Mononuclear cell (primary cell): ENCODE results near the gene C2orf72. TPM values are rescaled to one million over a fixed set of nuclear protein-coding genes. Genes with fewer than 3 reads are reported as not detected.

Experiments used
- H3K27me3 ChIP-seq: 2 replicates; pipeline ENCODE4 v1.6.0; 2011; ENCODE audit warnings: low read length, control low read depth; ENCODE audit not compliant: insufficient read depth
- H3K4me1 ChIP-seq: 2 replicates; pipeline ENCODE4 v1.5.1; 2011; ENCODE audit warnings: mild to moderate bottlenecking, low read length, control low read depth; ENCODE audit not compliant: insufficient read depth
- H3K4me3 ChIP-seq: 2 replicates; pipeline ENCODE4 v1.5.1; 2011; ENCODE audit warnings: mild to moderate bottlenecking, low read length, moderate library complexity
- H3K9me3 ChIP-seq: 2 replicates; pipeline ENCODE4 v1.5.1; 2011; ENCODE audit warnings: low read depth, mild to moderate bottlenecking, control low read depth, low read length
- total RNA-seq: library from RNA; depleted of rRNA; stranded (reverse); fragments of >200 nt; gene quantifications from one replicate; pipeline ENCODE4 v1.2.3, GENCODE V29; 2012

C2orf72 gene
- total RNA-seq, 1 donor, result not detected

DNA sequence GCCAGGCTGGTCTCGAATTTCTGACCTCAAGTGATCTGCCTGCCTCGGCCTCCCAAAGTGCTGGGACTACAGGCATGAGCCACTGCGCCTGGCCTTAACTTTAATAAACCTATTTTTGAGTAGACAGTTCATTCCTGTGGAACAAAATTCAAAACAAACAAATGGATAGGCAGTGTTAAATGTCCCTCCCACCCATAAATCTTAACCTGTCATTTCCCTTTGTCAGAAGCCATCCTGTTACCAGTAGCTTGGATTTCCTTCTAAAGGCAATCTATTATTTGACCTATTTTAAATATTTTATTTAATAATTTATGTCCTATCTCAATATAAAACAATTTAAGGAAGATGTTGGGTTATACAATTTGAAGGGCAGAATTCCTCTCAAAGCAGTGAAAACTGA, 6.6 kb upstream of the C2orf72 start:
- no peak overlapping the region for H3K4me3 ChIP-seq
- peaks cover 8% of the 10 kb centered on the region for H3K27me3 ChIP-seq
- H3K9me3 ChIP-seq, result no peaks in the 10 kb centered on the region
- H3K4me1 ChIP-seq, result no peaks in the 10 kb centered on the region

DNA sequence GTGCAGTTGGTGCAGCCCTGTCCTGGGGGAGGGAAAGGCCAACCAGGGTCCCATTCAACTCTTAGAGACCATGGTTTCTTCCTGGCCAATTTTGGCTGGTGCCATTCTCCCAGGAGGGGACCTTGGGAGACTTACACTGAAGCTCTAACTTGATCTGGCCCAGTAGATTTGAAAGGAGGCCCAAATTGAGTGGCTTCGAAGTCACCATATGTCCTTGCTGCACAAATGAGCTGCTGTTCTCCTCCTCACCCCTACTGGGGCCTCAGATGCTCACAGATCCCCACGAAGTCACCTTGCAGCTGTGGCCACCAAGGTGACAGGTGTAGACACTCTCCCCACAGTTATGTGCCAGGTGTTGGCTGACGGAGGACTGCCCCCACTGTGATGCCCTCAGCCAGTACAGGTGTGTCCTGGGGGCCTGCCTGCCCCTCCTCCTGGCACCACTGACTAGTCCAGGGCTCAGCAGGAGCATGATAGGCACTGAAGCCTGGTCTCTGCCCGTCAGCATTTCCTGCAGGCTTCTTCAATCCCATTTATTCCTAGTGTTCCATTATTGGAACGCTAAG, 4.7 kb upstream of the C2orf72 start:
- Histone ChIP-seq H3K4me3 (no peak overlapping the region), H3K4me1 (no peaks in the 10 kb centered on the region), H3K27me3 (peaks cover 22% of the 10 kb centered on the region), H3K9me3 (no peaks in the 10 kb centered on the region)

DNA sequence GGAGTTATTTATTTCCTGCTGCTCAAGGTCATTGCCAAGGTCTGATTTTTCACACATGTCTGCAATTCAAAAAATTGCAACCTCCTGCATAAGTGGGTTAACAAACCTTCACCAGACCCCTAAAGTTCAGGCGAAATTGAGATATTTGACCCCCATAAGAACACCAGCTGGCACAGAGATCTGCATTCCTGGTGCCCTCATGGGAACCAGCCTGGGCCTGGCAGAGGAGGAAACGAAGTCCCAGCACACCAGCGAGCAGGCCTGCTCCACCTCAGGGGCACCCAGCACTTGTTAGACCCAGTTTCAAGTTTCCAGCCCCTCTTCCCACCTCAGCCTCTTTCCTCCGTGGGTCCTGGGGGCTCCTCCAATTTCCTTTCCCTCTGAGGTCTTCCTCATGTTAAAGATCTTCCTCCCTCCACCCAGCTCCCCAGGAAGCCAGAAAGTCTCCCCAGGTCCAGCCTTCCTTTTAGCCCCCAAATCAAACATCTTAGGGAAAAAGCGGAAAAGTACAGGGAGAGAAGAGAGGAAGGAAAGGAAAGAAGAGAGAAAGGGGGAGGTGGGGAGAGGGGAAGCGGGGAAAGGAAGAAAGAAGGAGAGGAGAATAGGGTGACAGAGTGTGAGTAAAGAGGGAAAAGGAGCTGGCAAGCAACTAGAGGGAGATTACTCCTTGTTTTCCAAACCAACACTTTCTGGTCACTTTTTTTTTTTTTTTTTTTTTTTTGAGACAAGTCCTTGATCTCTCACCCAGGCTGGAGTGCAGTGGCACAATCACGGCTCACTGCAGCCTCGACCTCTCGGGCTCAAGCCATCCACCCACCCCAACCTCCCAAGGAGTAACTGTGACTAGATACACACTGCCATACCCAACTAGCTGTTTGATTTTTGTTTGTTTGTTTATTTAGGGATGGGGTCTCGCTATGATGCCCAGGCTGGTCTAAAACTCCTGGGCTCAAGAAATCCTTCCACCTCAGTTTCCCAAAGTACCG, 3.9 kb upstream of the C2orf72 start:
- Histone ChIP-seq H3K27me3 (peaks cover 23% of the 10 kb centered on the region), H3K4me1 (peaks cover 3% of the 10 kb centered on the region), H3K4me3 (no peak overlapping the region), H3K9me3 (no peaks in the 10 kb centered on the region)

DNA sequence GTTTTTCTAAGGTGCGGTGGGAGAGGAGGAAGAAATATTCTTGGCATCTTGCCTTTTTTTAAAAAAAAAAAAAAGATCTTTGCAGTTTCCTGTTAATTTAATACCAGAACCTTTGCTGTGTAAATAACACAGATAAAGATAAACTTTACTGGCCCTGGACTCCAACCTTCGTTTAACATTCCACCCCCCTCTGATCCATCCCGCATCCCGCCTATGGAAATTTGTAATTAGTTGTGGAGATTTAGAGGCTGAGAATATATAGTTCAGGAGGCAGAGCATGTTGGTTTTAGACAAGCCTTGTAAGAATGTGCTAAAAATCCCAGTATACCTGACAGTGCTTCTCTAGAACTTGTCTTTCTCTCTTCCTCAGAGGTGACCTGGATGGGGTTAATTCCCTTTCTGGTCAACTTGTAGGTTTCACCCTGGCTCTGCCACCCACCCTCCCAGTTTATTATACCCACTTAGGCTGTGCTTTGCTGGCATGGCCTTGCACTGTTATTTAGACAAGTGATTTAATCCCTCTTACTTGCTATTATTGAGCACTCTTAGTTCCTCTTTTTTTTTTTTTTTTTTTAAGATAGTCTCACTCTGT, 2.9 kb upstream of the C2orf72 start:
- Histone ChIP-seq H3K4me1 (peaks cover 3% of the 10 kb centered on the region), H3K9me3 (no peaks in the 10 kb centered on the region), H3K27me3 (peaks cover 32% of the 10 kb centered on the region), H3K4me3 (no peak overlapping the region)

DNA sequence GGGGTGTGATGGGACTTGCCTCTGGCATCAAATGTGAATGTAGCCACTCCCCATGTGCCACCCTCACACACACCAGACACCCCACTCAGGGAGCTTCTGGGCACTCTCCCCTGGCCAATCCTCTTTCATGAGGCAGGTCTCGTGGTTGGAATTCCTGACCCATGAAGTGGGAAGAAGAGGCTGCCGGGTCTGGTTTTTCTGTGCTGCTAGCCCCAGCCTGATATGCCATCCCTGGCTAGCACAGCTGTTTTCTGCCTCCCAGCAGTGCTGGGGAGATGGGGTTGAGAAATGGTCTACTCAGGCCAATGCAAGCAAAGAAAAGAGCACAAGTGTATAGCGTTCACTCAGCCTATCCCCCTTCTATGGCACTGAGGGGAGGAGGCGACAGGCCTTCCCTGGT, 1.2 kb upstream of the C2orf72 start:
- Histone ChIP-seq H3K27me3 (peaks cover 48% of the 10 kb centered on the region), H3K9me3 (no peaks in the 10 kb centered on the region), H3K4me3 (no peak overlapping the region), H3K4me1 (peaks cover 3% of the 10 kb centered on the region)

DNA sequence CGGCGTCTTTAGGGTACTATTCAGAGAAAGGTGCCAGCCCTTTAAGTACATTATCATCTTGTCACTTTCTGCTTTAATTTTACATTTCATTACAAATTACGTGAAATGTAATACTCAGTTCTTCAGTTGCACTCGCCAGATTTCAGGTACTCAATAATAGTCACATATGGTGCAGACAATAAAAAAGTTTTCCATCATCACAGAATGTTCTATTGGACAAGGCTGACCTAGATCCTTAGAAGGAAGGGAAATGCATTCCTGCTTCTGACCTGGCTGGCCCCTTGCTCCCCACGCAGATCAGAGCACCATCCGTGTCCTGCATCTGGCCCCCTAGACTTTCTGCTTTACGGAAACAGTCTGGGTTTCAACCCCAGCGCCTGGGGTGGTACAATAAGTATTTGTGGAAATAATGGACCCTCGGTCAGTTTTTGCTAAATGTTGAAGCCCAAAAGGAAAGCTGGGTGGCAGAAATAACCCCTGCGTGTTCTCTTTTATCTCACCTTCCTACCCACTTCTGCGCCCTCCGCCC, 681 bp upstream of the C2orf72 start:
- H3K4me3 ChIP-seq, result no peak overlapping the region
- H3K9me3 ChIP-seq, result no peaks in the 10 kb centered on the region
- peaks cover 53% of the 10 kb centered on the region for H3K27me3 ChIP-seq
- peaks cover 3% of the 10 kb centered on the region for H3K4me1 ChIP-seq

DNA sequence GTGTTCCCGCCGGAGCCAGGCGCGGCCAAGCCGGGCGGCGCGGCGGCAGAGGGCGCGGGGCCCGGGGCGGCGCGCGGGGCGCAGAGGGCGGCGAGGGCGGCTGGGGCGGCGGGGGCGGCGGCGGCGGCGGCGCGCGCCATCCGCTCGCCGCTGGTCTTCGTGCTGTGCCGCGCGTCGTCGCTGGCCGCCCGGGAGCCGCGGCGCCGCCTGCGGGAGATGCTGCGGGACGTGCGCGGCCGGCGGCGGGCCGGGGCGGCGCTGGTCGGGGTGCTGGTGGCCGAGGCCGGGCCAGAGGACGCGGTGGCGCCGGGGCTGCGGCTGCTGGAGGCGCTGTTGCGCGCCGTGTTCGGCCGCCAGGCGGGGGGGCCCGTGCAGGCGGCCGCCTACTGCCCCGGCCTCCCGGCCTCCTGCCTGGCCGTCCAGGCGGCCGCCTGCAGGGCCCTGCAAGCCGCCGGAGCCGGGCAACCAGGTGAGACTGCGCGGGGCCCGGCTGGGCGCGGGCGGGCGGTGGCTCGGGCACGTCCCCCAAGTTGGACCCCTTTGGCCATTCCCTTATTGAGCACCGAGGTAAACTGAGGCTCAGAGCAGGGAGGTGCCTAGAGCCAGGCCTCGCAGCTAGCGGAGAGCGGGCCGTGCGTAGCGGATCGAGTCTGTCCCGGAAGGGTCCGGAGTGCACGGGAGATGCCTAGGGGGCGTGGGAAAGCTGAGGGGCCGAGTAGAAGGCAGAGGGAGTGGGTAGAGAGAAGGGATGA, 584 bp downstream of the C2orf72 start:
- Histone ChIP-seq H3K4me1 (peaks cover 3% of the 10 kb centered on the region), H3K27me3 (peaks cover 57% of the 10 kb centered on the region), H3K9me3 (no peaks in the 10 kb centered on the region), H3K4me3 (no peak overlapping the region)

DNA sequence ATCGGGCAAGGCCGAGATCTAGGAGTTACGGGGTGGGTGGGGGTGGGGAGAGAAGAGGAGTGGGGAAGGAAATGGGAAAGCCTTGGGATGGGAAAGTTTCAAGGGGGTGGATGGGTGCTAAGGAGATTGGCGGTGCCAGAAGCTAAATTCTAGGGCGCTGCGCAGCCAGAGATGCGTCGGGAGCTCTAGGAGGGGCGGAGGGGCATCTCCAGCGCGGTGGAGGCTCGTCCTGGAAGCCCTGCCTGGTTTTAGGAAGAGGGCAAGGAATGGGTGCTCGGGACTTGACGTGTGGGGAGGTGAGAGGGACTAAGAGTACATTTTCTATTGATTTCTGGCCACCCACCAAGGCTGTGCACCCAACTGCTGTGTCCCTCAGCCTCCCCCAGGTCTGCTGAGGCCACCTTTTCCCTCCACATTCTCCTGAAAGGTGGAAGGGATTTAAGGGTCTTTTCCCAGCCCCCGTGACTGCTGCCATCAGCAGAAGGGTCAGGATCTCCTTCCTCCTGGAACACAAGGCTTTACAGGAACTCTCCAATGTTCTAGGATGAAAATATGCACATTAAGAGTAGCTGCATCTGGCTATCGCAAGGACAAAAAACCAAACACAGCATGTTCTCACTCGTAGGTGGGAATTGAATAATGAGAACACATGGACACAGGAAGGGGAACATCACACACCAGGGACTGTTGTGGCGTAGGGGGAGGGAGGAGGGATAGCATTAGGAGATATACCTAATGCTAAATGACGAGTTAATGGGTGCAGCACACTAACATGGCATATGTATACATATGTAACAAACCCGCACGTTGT, 1.4 kb downstream of the C2orf72 start:
- Histone ChIP-seq H3K27me3 (peaks cover 60% of the 10 kb centered on the region), H3K9me3 (no peaks in the 10 kb centered on the region), H3K4me3 (no peak overlapping the region), H3K4me1 (peaks cover 3% of the 10 kb centered on the region)

DNA sequence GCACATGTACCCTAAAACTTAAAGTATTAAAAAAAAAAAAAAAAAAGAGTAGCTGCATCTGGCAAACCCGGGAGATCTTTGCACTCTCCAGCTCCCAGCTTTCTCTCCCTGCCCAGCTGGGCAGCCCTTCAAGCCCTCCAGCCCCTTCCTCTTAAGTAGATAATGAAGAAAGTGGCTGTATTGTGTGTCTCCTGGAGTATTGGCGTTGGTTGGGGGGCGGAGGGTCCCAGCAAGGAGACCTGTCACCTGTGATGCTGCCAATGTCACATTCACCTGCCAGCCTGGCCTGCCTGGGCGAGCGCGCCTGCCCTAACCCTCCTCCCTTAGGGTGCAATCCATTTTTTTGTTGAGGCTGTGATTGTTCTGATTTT, 2.0 kb downstream of the C2orf72 start:
- Histone ChIP-seq H3K4me3 (no peak overlapping the region), H3K27me3 (peaks cover 60% of the 10 kb centered on the region), H3K9me3 (no peaks in the 10 kb centered on the region), H3K4me1 (peaks cover 3% of the 10 kb centered on the region)

DNA sequence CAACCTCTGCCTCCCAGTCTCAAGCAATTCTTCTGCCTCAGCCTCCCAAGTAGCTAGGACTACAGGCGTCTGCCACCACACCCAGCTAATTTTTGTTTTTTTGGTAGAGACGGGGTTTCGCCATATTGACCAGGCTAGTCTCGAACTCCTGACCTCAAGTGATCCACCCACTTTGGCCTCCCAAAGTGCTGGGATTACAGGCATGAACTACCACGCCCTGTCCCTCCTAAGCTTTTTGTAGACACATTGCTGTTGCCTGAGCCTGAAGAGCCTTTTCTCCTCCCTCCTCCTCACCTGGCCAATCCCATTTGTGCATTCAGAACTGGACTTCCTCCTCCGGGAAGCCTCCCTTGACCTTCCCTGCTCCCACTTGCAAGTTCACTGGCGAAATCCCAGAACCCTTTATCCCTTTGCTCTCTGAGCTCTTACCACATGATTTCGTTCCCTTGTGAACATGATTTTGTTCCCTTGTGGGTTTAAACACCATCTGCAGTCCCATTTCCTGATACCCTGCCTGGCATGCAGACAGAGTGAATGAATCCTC, 2.6 kb downstream of the C2orf72 start:
- H3K27me3 ChIP-seq, result peaks cover 59% of the 10 kb centered on the region

DNA sequence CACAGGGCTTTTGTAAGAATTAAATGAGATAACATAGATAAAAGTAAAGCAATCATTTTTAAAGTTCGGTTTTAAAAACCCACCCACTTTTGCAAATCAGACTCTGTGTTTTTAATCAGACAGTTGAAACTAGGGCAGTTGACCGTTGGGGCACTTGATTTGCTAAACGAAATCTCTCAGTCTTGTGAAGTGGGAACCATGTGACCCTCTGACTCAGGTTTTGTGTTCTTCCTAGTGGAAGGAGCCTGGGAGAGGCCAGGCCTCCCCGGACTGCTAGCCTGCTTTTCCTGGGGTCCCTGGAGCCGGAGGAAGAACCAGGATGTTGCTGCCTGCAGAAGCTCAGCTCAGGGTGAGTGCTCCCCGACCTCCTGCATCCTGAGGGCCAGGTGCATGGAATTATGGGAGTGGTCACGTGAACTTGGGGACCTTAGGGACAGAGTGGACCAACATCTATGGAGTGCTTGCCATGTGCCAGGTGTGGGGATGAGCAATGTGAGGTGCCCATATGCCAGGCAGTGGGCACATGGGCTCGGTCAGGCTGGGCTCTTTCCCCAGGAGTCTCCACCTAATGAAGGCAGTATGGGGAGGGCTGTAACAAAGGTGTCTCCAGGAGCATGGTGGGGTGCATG, 3.9 kb downstream of the C2orf72 start:
- H3K4me3 ChIP-seq, result no peak overlapping the region
- no peaks in the 10 kb centered on the region for H3K9me3 ChIP-seq
- H3K27me3 ChIP-seq, result peaks cover 47% of the 10 kb centered on the region
- H3K4me1 ChIP-seq, result peaks cover 3% of the 10 kb centered on the region

More for the DNA sequence above, 2.6 kb downstream of the C2orf72 start:
- peaks cover 3% of the 10 kb centered on the region for H3K4me1 ChIP-seq
- no peaks in the 10 kb centered on the region for H3K9me3 ChIP-seq
- H3K4me3 ChIP-seq, result no peak overlapping the region

DNA sequence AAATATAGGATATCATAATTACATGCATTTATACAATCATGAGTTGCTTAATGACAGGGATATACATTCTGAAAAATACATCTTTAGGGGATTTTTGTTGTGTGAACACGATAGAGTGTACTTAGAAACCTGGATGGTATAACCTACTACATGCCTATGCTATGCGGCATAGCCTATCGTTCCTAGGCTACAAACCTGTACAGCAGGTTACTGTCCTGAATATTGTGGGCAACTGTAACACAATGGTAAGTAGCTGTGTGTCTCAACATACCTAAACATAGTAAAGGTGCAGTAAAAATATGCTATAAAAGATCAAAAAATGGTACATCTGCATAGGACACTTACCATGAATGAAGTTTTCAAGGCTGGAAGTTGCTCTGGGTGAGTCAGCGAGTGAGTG, 6.5 kb downstream of the C2orf72 start:
- H3K4me1 ChIP-seq, result no peaks in the 10 kb centered on the region
- no peaks in the 10 kb centered on the region for H3K9me3 ChIP-seq
- peaks cover 37% of the 10 kb centered on the region for H3K27me3 ChIP-seq
- no peak overlapping the region for H3K4me3 ChIP-seq

DNA sequence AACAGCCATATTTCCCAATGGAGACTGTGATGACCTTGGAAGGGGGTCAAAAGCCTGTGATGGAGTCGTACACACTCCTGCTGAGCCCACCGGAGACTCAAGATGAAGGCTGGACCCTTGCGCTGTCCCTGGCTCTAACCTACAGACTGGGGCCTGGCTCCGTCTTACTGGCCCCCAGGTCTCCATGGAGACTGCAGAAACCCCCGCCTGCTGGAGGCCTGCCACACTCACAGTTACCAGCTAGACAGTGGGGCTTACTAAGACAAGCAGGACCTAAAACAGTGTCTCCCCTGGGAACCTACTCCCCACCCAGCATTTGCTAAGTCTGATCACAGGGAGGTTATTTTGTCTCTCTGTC, 9.6 kb downstream of the C2orf72 start:
- Histone ChIP-seq H3K4me3 (no peak overlapping the region), H3K4me1 (no peaks in the 10 kb centered on the region), H3K27me3 (peaks cover 21% of the 10 kb centered on the region), H3K9me3 (no peaks in the 10 kb centered on the region)
